ENCODE data around the gene STAT2.

STAT2 gene

GRCh38 chr12:56333679-56334489 lies 26.0 kb downstream of the STAT2 start, which contains the start of gene PAN2:
TSS of gene PAN2 (minus strand) at chr12:56334000. CDS start at chr12:56333094, 906 bp downstream.
- Histone ChIP-seq H3K4me3 (ENCODE audit: low read depth, low read length) (peak within 1 kb of the TSS; percentile 68), H3K36me3 (no peaks in the 10 kb centered on the region), H3K27me3 (ENCODE audit: insufficient read depth, low read depth, severe bottlenecking) (no peaks in the 10 kb centered on the region), H3K27ac (peak within 1 kb of the TSS; percentile 94), H3K9me3 (ENCODE audit: severe bottlenecking) (no peaks in the 10 kb centered on the region)
- TF ChIP-seq CTCF (IDR thresholded peaks at IDR 0.05; ENCODE audit: low read depth, low read length): peak; percentile 72
- peak; percentile 96 for DNase-seq

DNA sequence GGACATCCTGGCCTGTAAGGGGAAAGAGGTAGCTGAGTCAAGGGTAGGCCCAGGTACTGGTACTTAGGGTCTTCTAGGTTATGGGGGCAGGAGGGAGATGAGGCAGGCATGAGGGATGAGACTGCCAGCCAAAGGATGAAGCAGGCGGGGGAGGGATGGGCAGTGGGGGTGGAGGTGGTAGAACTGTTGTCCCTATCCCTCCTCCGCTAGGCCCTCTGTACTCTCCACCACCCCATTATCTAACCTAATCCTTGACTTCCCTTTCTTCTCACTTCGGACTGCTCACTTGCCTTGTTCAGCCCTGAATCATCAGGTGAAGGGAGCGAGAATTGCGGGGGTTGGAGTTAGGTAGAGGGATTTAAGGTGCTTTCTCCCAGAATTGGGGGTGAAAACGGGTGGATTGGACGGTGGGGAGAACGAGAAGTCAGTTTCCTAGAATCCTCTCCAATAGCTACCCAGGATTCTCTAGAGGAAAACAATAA lies 26.7 kb downstream of the STAT2 start:
- no peak for TF ChIP-seq CTCF (IDR thresholded peaks at IDR 0.05; ENCODE audit: low read depth, low read length)
- peak overlapping the region; percentile 94 for H3K27ac ChIP-seq
- peak; percentile 18 for DNase-seq

DNA sequence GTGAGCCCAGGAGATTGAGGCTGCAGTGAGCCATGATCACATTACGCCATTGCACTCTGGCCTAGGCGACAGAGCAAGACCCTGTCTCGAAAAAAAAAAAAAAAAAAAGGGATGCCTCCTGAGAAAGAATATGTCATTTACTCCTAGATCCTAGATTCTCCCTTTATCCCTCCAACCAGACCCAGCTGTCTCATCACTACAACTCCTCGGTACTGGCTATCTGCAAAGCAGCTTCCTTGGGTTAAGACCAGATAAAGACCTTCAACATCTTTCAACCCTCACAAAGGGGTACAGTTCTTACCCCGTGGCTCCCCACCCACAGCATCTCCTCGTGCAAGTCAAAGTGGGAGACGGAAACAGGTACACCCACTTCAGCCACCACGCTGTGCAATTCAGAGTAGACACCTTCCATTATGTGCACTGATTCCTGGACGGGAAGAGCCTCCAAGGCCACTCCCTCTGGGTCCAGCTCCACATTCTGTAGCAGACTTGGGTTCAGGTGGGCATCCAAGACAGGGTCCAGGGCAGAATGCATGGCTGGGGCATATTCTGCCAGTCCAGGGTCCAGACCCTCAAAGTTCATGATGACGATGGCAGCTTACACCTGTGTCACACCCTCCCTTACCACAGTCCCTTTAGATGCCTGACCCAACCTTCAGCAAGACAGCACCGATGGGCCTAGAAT lies 27.3 kb downstream of the STAT2 start:
- no peak for TF ChIP-seq CTCF (IDR thresholded peaks at IDR 0.05; ENCODE audit: low read depth, low read length)
- no peaks in the 10 kb centered on the region for H3K27me3 ChIP-seq (ENCODE audit: insufficient read depth, low read depth, severe bottlenecking)
- peak overlapping the region; percentile 94 for H3K27ac ChIP-seq
- H3K4me3 ChIP-seq (ENCODE audit: low read depth, low read length): peak overlapping the region; percentile 68
- H3K9me3 ChIP-seq (ENCODE audit: severe bottlenecking): no peaks in the 10 kb centered on the region
- DNase-seq: no peak
- no peaks in the 10 kb centered on the region; the same call in 1 of the 2 replicates for H3K36me3 ChIP-seq

More for the DNA sequence above, 26.7 kb downstream of the STAT2 start:
- Histone ChIP-seq H3K4me3 (ENCODE audit: low read depth, low read length) (peak overlapping the region; percentile 68), H3K36me3 (no peaks in the 10 kb centered on the region), H3K9me3 (ENCODE audit: severe bottlenecking) (no peaks in the 10 kb centered on the region), H3K27me3 (ENCODE audit: insufficient read depth, low read depth, severe bottlenecking) (no peaks in the 10 kb centered on the region)

DNA sequence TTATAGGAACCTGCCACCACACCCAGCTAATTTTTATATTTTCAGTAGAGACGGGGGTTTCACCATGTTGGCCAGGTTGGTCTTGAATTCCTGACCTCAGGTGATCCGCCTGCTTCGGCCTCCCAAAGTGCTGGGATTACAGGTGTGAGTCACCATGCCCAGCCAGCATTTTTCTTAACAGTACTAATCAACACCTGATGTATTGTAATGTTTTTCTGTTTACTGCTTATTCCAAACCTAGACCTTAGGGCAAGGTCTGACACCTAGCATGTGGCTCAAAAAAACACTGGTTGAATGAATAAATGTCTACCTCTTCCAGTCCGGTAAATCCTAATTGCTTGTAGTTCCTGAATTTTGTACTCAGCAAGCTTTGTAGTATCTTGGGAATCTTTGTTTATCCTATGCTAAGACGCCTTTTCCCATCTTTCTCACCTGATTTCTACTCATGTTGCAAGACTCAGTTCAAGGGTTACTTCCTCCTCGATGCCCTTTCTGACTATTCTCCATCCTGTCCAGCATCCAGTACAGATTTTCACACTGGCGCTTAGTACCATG lies 28.9 kb downstream of the STAT2 start:
- DNase-seq: no peak
- Histone ChIP-seq H3K4me3 (ENCODE audit: low read depth, low read length) (no peak overlapping the region), H3K9me3 (ENCODE audit: severe bottlenecking) (no peaks in the 10 kb centered on the region), H3K27me3 (ENCODE audit: insufficient read depth, low read depth, severe bottlenecking) (no peaks in the 10 kb centered on the region), H3K27ac (no peak overlapping the region), H3K36me3 (peaks cover 13% of the 10 kb centered on the region)
- no peak for TF ChIP-seq CTCF (IDR thresholded peaks at IDR 0.05; ENCODE audit: low read depth, low read length)

DNA sequence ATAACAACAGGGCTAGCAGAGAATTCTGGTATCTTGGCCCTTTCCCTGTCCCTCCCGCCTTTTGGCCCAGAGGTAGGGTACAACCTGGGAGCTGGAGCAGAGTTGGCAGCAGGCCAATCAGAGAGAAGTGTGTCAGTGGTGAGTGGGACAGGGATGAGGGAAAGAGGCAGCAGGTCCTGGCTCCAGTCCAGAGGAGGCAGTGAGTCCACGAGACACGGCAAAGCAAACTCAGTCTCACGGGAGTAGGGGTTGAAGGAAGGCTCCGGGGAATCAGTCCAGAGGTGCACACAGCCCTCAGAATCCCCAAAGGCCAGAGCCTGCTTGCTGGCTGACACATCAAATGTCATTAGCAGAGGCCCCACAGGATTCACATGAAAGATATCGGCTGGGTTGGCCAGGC lies 33.4 kb downstream of the STAT2 start:
- peaks cover 51% of the 10 kb centered on the region for H3K36me3 ChIP-seq
- H3K9me3 ChIP-seq (ENCODE audit: severe bottlenecking): no peaks in the 10 kb centered on the region
- no peaks in the 10 kb centered on the region for H3K27me3 ChIP-seq (ENCODE audit: insufficient read depth, low read depth, severe bottlenecking)
- no peak overlapping the region for H3K27ac ChIP-seq
- TF ChIP-seq CTCF (IDR thresholded peaks at IDR 0.05; ENCODE audit: low read depth, low read length): no peak
- no peak overlapping the region for H3K4me3 ChIP-seq (ENCODE audit: low read depth, low read length)
- no peak for DNase-seq
